ENCODE measurements around the gene DGKD.

Gene DGKD

DNA sequence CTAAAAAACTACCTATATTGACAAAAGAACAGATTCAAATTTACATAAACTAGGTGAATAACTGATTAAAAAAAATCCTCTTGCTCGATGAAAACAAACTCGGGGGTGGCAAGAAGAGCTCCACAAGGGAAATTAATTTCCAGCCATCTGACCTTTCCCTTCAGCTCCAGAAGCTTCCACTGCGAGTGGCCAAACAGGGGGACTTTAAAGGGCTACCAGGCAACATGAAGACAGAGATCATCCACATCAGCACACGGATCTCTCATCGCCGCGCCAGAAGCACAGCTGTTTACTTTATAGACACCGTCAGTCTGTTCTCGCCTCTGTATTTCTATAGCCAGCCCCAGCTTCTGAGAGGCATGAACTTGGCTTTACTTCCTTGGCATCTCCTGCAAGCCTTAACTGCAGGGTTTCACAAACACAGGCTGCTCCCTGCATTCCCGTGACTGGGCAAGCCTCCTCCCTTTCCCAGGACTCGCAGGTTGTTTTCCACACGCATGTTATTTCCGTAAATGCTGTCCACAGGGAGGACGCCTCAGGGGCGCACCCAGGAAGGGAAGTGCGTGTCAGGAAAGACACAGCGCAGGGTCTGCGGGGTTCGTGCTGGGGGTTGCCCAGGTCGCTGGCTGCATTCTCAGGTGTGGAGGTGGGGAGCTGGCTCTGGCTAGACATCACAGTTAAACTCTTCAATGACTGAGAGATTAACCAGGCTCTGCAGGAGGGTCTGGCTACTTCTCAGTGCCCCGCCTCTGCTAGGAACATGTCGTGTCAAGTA, 127.3 kb downstream of the DGKD start:
- DNase-seq: no peak

DNA sequence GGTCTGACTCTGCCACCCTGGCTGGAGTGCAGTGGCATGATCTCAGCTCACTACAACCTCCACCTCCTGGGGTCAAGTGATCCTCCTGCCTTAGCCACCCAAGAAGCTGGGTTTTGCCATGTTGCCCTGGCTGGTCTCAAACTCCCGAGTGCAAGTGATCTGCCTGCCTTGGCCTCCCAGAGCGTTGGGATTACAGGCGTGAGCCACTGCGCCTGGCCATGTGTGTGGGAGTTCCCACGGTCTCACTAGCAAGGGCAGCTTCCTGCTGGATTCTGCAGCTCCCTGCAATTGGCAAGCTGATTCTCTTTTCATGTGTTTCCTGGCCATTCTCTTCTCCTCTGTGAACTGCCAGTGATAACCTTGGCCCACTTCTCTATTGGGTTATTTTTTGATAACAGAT, 128.3 kb downstream of the DGKD start:
- DNase-seq: no peak

DNA sequence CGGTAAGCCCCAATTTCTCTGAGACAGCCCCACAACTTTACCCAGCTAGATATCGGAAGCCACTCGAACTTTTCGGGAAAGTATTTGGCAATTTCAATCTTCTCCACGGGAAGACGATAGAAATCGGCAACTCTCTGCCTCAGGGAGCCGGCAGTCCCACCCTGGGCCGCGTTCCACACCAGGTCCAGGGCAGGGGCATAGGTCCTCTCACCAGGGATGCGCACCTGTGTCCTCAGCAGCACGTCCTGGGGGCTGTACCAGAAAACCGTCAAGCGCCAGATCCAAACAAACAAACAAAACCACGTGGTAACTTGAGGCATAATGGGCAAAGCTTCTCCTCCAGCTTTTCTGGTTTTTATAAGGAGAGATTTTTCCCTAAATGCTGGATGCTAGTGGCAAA, 131.4 kb downstream of the DGKD start:
- DNase-seq: no peak

DNA sequence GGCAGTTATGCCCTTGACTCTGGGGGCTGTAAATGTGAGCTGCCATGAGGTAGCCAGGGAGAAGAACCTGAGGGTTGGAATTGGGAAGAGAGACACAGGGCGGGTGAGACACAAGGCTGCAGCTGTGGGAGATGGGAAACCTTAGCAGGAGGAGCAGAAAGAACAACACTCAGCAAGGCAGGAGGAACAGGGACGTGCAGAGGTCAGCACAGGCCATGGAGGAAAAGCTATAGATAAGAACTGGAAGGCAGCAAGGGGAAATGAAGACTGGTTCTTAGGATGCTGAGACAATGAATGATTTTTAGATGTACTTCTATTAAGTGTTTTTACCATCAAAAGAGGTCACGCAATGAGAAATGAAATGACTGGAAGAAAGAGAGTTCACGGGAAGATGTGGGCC, 132.1 kb downstream of the DGKD start:
- no peak for DNase-seq

DNA sequence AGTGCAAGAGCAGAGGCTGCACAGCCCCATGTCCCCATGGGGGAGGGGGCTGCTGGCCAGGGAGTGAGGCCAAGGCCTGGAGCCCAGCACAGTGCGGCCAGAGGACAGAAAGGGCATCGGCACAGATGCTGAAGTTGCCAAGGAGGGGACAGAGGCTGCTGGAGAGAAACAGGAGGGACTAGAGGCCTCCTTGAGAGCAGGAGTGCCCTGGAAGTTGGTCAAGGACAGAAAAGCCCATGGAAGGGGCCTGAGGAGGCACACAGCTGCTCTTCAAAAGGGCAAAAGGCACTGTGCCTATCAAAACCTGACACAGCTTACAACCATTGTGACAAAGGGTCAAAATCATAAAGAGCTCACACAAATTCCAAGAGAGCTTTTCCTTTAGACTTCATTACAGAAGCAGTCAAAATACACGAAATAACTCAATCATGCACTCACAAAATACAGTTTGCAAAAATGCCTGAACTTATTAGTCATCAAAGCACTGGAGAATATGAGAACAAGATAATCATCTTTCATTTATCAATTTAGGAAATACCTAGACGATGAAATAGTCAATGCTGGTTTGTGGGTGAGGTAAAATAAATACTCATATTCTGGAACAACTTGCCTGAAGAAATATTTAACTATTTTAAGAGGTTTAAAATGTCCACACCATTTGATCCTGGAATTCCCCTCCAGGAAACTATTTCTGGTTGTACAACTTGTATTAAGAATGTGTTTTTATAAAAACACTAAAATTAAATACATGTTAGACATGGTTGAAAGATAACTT, 132.7 kb downstream of the DGKD start:
- DNase-seq: no peak

DNA sequence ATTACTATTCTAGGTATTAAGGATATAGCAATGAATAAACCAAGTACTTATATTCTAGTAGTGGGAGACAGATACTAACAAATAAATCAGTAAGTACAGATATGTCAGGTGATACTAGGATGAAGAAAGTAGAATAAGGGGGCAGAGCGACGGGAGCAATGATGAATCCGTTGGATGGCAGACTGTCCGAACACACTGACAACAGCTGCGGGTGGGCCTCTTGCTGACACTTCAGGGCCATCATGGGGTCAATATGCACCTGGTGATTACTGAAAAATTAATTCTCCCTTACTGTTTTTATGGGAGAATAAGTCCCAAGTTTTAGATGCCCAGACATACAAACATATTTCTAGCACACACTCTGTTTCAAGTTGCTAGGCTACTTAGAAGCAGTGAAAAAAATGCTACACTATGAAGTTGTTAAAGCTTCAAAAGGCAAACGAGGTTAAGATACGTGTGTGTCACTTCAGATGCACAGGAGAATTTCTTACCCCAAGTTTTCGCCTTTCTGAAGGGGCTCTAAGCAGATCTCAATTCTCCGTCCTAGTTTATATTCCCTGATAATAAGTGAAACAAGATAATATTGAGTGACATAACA, 133.6 kb downstream of the DGKD start:
- no peak for DNase-seq

DNA sequence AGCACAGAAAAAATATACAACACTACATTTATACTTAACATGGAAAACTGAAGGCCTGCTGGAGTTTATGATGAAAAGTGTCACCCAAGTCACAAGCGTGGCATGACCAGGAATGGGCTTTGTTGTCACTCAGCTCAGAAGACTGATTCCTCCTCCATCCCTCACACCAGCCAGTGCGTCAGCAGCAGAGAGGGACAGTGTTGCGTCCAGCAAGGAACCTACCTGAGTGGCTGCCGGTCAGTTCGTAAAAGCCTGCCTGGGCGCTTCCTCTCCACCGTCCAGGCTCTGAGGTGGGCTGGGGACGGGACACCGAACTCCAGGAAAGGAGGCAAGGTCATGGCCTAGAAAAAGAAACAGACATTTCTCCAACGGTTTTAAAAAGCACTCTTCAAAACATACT, 134.8 kb downstream of the DGKD start:
- no peak for DNase-seq

DNA sequence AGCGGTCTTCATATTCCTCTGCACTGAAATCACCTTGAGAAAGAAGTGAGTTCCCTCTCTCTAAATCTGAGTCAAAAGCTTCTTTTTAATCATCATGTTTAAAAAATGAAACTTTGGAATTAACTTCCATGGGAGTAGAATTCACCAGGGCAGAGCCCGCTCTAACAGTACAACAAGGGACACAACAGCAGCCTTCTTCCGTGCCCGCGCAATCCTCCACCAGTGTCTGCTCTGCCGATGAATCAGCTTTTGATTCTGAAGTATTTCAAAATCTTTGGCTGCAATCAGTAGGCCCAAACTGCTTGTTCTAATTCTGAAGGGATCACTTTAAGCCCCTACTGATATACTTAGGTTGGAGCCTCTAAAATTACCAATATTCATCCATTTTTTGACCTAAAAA, 135.4 kb downstream of the DGKD start:
- no peak for DNase-seq

DNA sequence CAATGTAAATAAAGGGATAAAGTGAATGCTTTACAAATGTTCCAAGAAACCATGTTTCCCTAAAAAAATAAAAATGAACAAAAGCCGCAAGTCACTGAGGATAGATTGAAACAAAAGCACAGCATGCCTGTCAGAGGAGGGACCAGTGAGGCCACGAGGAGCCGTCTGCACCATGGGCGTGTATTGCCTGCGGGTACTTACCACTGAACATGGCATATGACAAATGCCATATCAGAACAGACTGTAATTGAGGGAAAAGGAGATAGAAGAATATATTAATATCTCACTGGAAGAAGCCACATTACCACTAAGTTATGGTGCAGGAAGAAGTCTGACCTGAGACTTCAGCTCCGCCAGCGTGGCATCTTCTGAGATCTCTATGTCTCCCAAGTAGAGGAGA, 136.5 kb downstream of the DGKD start:
- no peak for DNase-seq

DNA sequence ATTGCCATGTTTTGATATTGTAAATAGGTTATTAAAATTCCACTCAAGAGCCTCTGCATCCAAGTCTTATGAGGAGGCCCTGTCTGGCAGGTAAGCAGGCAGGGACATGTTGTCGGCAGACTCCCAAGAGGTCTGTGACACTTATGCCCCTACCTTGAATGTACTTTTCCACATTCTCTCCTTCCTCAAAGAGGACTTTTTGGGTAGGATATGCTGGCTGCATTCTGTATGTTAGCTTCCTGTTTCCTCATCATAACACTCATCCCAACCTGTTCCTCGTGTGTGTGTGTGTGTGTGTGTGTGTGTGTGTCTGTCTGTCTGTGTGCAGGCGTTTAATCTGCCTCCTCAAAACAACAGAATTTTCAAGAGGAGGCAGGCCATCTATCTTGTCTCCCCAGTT, 137.0 kb downstream of the DGKD start:
- no peak for DNase-seq

DNA sequence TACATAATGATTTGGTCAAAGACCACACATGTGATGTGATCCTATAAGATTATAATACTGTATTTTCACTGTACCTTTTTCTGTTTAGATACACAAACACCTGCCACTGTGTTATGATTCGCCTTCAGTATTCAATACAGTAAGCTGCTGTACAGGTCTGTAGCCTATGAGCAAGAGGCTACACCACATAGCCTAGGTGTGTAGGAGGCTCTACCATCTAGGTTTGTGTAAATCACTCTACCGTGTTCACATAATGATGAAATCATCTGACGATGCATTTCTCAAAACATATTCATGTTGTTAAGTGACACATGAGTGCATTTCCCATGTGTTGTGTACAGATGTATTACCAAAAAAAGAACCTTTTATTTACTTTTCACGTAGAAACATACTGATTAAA, 137.8 kb downstream of the DGKD start:
- no peak for DNase-seq

DNA sequence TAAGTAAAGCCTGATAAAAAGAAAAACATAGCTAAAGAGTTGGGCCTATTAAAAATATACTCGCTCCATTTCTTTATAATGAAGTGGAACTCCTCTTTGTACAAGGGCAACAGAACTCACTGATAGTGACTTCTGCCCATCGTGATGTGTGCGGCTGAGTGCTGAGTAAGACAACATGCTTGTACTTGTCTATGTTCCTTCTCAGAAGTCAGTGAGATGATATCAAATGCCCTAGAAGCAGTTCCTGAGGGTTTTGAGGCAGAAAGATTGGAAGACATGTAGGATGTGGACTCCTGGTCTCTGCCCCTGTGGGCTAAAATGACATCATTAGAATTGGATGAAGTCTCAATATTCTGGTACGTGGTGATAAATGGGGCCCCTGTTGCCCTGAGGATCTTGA, 138.5 kb downstream of the DGKD start:
- no peak for DNase-seq

DNA sequence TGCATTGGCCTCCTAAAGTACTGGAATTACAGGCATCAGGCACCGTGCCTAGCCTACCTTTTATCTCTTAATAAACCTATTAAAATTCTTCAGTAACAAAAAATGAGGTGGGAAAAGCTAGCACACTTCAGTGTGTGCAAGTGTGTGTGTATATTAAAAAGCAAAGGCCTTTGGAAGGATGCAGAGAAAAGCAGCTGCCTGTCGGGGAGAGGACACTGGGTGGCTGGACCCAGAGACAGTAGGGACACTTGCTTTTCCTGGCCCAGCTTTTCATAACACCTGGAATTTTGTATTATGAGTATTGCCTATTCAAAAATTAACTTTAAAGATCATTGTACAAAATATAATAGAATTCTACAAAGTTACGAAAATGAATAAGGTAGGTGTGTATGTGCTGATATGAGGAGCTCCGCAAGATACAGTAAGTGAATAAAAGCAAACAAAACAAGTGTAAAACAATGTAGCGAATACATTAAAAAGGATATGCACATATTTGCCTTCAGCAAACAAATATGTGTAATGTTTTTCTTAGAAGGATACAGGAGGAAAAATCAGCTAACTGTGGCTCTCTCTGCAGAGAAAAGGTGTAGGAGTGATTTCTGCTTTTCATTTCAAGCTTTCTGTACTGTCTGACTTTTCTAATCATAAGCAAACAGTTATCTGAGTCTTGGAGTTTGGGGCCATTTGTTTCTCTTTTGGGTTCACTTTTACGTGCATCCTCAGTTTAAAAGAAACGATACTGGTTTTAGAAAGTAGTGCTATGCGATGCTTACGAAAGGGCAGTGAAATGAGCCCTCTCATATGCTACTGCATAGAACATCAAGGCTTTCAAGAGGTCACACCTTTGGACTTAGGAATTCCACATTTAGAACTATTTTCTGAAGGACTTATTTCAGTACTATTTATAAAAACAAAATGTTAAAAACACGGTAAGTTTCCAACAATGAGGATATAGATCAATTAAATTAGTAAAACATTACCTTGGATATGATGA, 141.5 kb downstream of the DGKD start:
- no peak for DNase-seq

DNA sequence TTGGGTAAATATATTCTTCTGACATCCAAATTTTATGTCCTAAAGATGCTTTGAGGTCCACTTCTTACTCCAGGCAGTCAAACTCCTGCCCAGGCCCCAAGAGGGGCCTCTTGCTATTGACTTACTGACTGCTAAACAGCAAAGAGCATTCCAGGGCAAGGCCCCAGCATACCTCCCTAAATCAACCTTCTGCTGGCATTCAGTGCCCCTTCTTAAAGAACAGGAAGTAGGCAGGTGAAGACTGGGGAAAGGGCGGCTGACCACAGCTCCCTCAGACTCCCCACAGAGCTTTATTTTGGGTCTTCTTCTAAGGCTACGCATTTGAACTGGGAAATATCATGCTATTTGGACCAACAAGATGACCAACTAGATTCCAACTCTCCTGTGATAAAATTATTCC, 143.4 kb downstream of the DGKD start:
- no peak for DNase-seq

DNA sequence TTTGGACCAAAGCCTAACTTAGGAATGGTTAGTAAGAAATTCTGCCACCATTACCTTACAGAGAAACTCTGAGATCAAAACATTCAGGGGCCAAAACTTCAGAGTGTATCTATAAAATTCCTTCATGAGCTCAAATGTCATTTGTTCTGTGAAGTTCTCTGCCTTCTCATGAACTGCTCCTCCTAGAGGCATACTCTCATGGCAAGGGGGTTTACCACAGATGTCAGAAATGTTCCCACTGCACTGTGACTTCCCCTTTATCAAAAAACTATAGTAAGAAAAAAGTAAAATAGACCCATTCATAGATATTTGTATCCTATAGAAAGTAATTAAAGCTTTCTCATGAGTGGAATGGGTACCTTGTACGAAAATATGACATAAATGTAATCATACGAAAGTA, 143.8 kb downstream of the DGKD start:
- no peak for DNase-seq

DNA sequence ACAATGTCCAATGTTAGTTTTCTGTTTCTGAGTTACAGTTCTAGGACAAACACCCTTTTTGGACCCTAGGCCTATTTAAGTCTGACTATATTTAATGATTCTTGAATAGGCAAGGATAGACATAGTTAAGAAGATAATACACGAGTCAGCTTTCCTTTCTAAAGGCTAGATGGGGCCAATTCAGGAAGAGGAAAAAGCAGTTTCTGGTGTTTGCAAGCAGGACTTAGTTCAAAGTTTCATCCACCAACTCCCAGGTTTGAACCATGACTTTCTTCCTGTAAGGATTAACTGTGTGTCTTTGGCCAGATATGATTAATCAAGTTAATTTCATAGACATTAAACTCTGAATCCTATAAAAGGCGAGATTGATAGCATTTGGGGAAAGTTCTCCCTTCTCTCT, 145.6 kb downstream of the DGKD start:
- no peak for DNase-seq

DNA sequence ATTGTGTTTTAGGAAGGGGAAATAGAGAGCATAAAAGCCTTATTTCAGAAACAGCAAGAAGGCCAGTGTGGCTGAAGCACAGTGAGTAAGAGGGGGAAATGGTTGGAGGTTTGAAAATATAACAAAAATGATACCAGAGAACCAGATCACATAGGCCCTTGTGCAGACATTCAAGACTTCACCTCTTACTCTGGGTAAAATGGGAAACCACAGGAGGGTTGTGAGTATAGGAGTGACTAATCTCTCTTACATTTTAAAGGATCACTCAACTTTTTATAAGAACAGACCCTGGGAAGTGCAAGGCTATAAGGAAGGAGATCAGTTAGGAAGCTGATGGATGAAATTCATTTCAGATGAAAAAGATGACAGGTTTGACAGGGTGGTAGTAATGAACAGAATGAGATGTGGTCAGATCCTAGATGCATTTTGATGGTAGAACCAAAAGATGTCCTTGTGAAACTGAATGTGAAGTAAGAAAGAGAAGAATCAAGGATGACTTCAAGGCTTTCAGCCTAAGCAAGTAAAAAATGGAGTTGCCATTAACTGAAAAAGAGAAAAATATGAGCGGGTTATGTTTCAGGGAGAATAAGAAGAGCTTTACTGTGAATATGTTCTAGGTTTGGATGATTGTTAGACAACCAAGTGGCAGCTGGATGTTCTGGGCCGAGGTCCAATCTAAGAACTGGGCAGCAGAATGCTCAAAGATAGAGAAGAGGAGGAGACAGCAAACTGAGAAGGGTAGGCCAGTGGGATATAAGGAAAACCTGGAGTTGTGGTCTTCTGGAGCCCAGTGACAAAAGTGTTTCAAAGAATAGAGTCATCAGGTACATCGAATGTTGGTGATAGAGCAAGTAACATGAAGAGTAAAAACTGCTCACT, 147.1 kb downstream of the DGKD start:
- no peak for DNase-seq

DNA sequence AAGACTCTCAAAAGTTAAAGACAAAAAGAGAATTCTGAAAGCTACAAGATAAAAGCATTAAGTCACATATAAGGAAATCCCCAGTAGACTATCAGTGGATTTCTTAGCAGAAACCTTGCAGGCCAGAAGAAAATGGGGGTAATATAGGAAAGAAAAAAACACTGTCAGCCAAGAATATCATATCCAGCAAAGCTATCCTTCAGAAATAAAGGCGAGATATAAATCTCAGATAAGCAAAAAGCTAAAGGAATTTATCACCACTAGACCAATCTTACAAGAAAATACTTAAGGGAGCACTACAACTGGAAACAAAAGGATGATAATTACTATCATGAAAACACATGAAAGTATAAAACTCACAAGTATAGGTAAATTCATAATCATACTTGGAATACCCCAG, 149.2 kb downstream of the DGKD start:
- no peak for DNase-seq

DNA sequence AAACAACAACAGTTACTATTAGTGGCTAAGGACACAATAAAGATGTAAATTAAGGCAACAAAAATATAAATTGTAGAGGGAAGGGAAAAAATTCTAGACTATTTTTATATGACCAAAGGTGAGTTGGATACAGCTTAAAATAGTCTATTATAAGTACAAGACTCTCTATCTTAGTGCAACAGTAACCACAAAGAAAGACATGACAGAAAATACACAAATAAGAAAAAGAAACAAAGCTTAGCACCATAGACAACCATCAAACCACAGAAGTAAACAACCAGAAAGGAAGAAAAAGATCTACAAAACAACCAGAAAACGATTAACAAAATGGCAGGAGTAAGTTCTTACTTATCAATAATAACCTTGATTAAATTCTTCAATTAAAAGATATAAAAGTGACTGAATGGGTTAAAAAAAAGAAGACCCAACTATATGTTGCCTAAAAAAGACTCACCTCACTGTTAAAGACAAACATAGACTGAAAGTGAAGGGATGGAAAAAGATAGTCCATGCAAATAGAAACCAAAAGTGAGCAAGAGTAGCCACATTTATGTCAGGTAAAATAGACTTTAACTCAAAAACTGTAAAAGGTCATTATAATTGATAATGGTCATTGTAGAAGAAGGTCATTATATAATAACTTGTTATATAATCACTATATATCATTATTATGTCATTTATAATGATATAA, 149.8 kb downstream of the DGKD start:
- no peak for DNase-seq

DNA sequence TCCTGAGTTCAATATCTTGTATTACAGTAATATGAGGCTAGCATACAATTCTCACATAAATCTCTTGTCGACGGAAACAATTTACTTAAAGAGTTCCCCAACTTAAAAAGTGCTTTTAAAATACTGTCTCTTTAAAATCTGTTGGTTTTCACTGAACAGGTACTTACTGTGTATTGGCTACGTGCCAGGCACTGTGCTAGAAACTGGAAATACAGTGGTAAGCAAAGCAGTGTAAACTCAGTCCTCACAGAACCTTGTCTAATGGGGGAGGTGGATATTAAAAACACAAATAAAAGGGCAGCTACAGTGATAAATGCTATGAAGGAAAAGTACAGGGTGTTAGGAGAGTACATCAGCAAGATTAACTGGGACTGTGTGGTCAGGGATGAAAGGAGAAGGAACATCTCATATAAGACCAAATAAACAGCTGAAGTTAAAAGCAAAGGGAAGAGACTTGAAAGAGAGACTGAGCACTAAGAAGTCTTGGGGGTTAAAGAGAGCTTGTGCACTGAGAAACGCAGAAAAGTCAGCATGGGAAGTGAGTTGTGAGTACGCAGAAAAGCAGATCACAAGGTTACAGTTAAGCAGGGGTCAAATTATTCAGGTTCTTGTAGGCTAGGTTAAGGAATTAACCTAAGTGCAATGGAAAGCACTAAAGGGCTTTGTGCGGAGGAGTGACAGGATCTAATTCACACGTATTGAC, 159.8 kb downstream of the DGKD start:
- no peak for DNase-seq
